PC-3 (cell line): ENCODE results near the gene OCSTAMP. TPM values are rescaled to one million over a fixed set of nuclear protein-coding genes. Genes with fewer than 3 reads are reported as not detected.

ENCODE experiments used
- ATAC-seq: fragments of 200-7000 bp; cut with Tn5 transposase; 2 replicates; pipeline ENCODE4 v1.9.1; 2020; ENCODE audit warnings: mild to moderate bottlenecking, moderate library complexity
- BruUV-seq: library from RNA; stranded (reverse); fragments of 400-500 nt; replicated peaks from 2 replicates; lab custom pipeline; 2021; lab: Mats Ljungman, UMichigan
- CTCF ChIA-PET: fragments of 300-600 bp; sonication (Branson Sonifier 250); formaldehyde crosslinking; loops from one replicate; lab custom pipeline; 2022; ENCODE audit warnings: antibody characterized with exemption; lab: Charles Lee
- POLR2A ChIA-PET: fragments of 300-600 bp; sonication (Branson Sonifier 250); formaldehyde crosslinking; loops from one replicate; lab custom pipeline; 2022; ENCODE audit warnings: antibody characterized with exemption; ENCODE audit not compliant: unreplicated experiment; lab: Charles Lee
- DNase-seq: peaks from one replicate; pipeline ENCODE4 v3.0.0-alpha.2; 2015
- H2AFZ ChIP-seq: fragments of 300-600 bp; sonication (generic); 2 replicates; pipeline ENCODE4 v1.6.0; 2016; ENCODE audit warnings: antibody characterized with exemption, low read length
- H3F3A ChIP-seq: fragments of 300-600 bp; sonication (generic); one replicate; pipeline ENCODE4 v1.6.0; 2017; ENCODE audit warnings: antibody characterized with exemption, low read length, control low read depth, mild to moderate bottlenecking; ENCODE audit not compliant: unreplicated experiment
- H3K27ac ChIP-seq: fragments of 300-600 bp; sonication (generic); 2 replicates; pipeline ENCODE4 v1.5.1; 2016; ENCODE audit warnings: mild to moderate bottlenecking, low read length
- H3K27me3 ChIP-seq: fragments of 300-600 bp; sonication (generic); 2 replicates; pipeline ENCODE4 v1.6.1; 2016; ENCODE audit warnings: low read length, mixed read lengths
- H3K36me3 ChIP-seq: fragments of 300-600 bp; sonication (generic); 2 replicates; pipeline ENCODE4 v1.6.1; 2016; ENCODE audit warnings: low read depth, mixed run types, low read length, mixed read lengths
- H3K4me1 ChIP-seq: fragments of 300-600 bp; sonication (generic); 2 replicates; pipeline ENCODE4 v1.5.1; 2016; ENCODE audit warnings: low read length; ENCODE audit not compliant: insufficient read depth
- H3K4me2 ChIP-seq: fragments of 300-600 bp; sonication (generic); 2 replicates; pipeline ENCODE4 v1.6.0; 2016; ENCODE audit warnings: low read length
- H3K4me3 ChIP-seq: fragments of 300-600 bp; sonication (generic); 2 replicates; pipeline ENCODE4 v1.5.1; 2016; ENCODE audit warnings: mild to moderate bottlenecking, low read length, mixed read lengths
- H3K79me2 ChIP-seq: fragments of 300-600 bp; sonication (generic); 2 replicates; pipeline ENCODE4 v1.6.1; 2017; ENCODE audit warnings: low read length, mixed read lengths
- H3K9ac ChIP-seq: fragments of 300-600 bp; sonication (generic); 2 replicates; pipeline ENCODE4 v1.6.0; 2016; ENCODE audit warnings: mild to moderate bottlenecking, low read length
- H3K9me2 ChIP-seq: fragments of 300-600 bp; sonication (generic); replicated peaks from 2 replicates; pipeline ENCODE4 v1.6.1; 2016; ENCODE audit warnings: mixed run types, low read length, mixed read lengths
- H3K9me3 ChIP-seq: fragments of 300-600 bp; sonication (generic); 2 replicates; pipeline ENCODE4 v1.6.1; 2016; ENCODE audit warnings: low read length, mixed read lengths
- H4K20me1 ChIP-seq: fragments of 300-600 bp; sonication (generic); 2 replicates; pipeline ENCODE4 v1.6.1; 2016; ENCODE audit warnings: low read length, mixed read lengths
- CTCF ChIP-seq: fragments of 300-600 bp; sonication (generic); conservative IDR thresholded peaks from 2 replicates; pipeline ENCODE4 v1.5.1; 2017; ENCODE audit warnings: antibody characterized with exemption, low read depth, mild to moderate bottlenecking, low read length
- EZH2 ChIP-seq: fragments of 300-600 bp; sonication (generic); IDR thresholded peaks from one replicate; pipeline ENCODE4 v1.6.1; 2017; ENCODE audit warnings: antibody characterized with exemption, mild to moderate bottlenecking, low read length; ENCODE audit not compliant: unreplicated experiment
- EZH2phosphoT487 ChIP-seq: fragments of 300-600 bp; sonication (generic); IDR thresholded peaks from 2 replicates; pipeline ENCODE4 v1.6.1; 2018; ENCODE audit warnings: mild to moderate bottlenecking, antibody characterized with exemption, low read length, borderline replicate concordance
- intact Hi-C: fragments of 100-400 bp; cut with micrococcal nuclease; formaldehyde crosslinking; loops from 2 replicates; pipeline ENCODE4 v1.9.0; 2023
- total RNA-seq: library from RNA; depleted of rRNA; stranded (reverse); fragments of >200 nt; gene quantifications from 2 replicates; pipeline ENCODE4 v1.2.3, GENCODE V29; 2014

The OCSTAMP gene
- total RNA-seq, 1 experiment from 2014 or later: not detected

DNA sequence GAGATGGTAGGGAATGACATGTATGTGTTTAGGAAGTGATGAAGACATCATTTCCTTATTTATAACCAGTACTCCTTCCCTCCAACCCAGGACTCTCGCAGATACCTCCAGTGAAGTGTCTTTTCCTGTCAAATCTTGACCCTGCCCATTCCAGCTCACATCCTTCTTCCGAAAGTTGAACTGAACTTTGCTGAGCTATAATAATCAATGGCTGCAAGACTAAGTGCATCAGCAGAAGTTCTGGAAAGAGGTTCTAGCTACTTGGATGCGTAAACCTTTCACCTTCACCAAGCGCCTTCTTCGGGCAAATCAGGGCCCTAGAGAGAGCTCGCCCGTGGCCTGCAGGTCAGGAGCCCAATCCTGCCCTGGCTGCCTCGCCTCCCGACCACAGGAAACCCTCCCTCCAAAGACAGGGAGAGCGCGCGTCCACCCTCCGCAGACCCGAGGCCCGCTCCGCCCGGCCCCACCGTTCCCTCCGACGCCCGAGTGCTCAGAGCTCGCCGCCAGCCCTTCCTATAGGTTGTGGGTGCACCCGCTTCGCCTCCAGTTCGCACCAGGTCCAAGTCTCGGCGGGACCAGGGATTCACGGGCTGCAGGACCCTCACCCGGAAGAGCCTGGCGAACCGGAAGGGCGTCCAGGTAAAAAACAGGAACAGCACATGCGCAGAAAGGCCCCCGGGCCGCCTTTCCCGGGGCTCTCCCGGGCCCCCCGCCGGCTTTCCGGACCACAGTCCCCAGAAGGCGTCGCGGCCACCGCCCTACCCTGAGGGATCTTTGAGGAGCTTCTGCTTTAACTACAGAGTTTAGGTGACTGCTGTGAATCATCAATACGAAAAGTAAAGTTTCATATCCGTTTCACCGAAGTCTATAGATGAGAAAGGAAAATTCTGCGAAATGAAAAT lies 37.3 kb downstream of the OCSTAMP start, which contains the start of gene ZNF334:
ZNF334 (minus strand) TSS at position 617 of the 902 bp plus-strand sequence. CDS start 1,457 bp downstream, outside the sequence.
- intact Hi-C loops: no loop called here

GRCh38 chr20:46509523-46509922 lies 40.9 kb downstream of the OCSTAMP start:
- intact Hi-C loops: no loop called here
- ChIA-PET CTCF (no interaction called here), POLR2A (no interaction called here)

More for the DNA sequence above, 37.3 kb downstream of the OCSTAMP start, which contains the start of gene ZNF334:
- no peaks in the 10 kb centered on the region for H3K79me2 ChIP-seq
- H3K36me3 ChIP-seq: no peaks in the 10 kb centered on the region
- H3F3A ChIP-seq: no peaks in the 10 kb centered on the region
- ATAC-seq: peak; percentile 59
- peaks cover 36% of the 10 kb centered on the region for H3K27me3 ChIP-seq
- no peak within 1 kb of the TSS for H3K27ac ChIP-seq
- H3K4me2 ChIP-seq: peak within 1 kb of the TSS; percentile 59
- H3K9me3 ChIP-seq: no peaks in the 10 kb centered on the region
- ChIA-PET POLR2A (no interaction called here), CTCF (no interaction called here)
- peak within 1 kb of the TSS; percentile 63 for H2AFZ ChIP-seq
- H3K4me3 ChIP-seq: peak within 1 kb of the TSS; percentile 55
- TF ChIP-seq EZH2phosphoT487 (no peak), CTCF (no peak)
- H4K20me1 ChIP-seq: no peaks in the 10 kb centered on the region
- H3K4me1 ChIP-seq: no peaks in the 10 kb centered on the region
- BruUV-seq: TSS peak; percentile 58
- no peaks in the 10 kb centered on the region for H3K9me2 ChIP-seq
- H3K9ac ChIP-seq: peak within 1 kb of the TSS; percentile 45
- DNase-seq: peak; percentile 25

More at GRCh38 chr20:46509523-46509922, 40.9 kb downstream of the OCSTAMP start:
- H3K9me2 ChIP-seq: no peaks in the 10 kb centered on the region
- ATAC-seq (no peak), DNase-seq (no peak)
- peaks cover 45% of the 10 kb centered on the region for H3K27me3 ChIP-seq
- no peaks in the 10 kb centered on the region for H4K20me1 ChIP-seq
- H3K4me3 ChIP-seq: no peak overlapping the region
- 0 out of 2 replicates have a peak, but pooled peaks cover 3% of the 10 kb centered on the region for H3K9me3 ChIP-seq
- no peak overlapping the region for H2AFZ ChIP-seq
- H3K4me2 ChIP-seq: no peak overlapping the region
- no peak overlapping the region for H3K9ac ChIP-seq
- no peak for TF ChIP-seq EZH2
- no peak for TF ChIP-seq EZH2phosphoT487
- no peak for TF ChIP-seq CTCF
- H3K27ac ChIP-seq: no peak overlapping the region
- H3K79me2 ChIP-seq: no peaks in the 10 kb centered on the region
- no peaks in the 10 kb centered on the region for H3K36me3 ChIP-seq
- H3K4me1 ChIP-seq: no peaks in the 10 kb centered on the region
- no peaks in the 10 kb centered on the region for H3F3A ChIP-seq
- BruUV-seq: no TSS peak
